Dedifferentiated amniotic fluid mesenchymal stem cell (primary cell): ENCODE results near the gene NUBP1.
"Not testable (repeated sequence)": the region's sequence is repeated elsewhere in the genome, so short reads cannot be mapped to it uniquely, and the experiment has no call there.

Source experiments
- DNase-seq: peaks from one replicate; pipeline ENCODE4 v3.0.0-alpha.2; 2016; ENCODE audit errors: extremely low spot score

NUBP1 gene

DNA sequence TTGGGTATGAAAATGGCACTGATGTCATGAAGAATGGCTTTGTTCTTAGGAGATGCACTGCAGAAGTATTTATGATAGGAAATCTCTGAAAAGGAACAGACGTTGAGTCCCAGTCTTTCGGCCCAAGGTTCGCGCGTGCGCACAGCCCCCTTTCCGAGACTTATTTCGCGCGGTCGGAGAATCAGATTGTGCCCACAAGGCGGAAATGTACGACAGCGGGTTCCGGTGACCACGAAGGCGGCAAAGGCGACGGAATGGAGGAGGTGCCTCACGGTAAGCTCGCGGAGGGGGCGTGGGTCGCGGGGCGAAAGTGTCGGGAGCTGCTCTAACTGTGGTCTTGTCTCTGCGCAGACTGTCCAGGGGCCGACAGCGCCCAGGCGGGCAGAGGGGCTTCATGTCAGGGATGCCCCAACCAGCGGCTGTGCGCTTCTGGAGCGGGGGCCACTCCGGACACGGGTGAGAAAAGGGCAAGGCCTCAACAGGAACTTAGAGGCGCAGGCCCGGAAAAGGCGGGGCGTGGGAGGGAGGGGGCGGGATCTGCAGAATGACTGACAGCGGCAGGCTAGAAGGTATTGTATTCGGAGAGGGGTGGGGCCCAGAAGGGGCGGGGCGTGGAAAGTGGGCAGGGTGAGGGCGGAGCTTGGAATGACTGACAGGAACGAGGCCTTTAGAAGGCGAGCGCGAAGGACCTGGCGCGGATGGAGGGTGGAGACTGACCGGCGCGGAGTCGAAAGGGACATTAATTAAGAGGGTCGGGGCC is at the start of gene NUBP1:
Gene NUBP1, plus strand, starts transcription at position 233 of the 760 bp plus-strand sequence. Its CDS starts 22 bp downstream, at position 255.
- DNase-seq = peak; percentile 98

DNA sequence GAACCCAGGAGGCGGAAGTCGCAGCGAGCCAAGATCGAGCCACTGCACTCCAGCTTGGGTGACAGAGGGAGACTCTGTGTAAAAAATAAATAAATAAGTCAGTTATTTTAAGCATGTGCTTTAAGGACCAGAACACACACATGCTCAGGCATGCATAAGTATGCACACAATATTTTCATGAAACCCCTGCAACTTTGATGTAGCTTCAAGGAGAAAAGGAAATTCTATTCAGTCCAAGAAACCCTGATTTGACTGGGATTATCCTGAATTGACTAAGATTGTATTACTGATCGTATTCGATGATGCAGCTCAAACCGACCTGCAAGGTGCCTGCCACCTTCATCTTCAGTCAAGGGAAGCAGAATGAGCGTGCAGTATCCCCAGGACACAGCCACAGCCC is 49.8 kb upstream of the NUBP1 start:
- DNase-seq = no peak

DNA sequence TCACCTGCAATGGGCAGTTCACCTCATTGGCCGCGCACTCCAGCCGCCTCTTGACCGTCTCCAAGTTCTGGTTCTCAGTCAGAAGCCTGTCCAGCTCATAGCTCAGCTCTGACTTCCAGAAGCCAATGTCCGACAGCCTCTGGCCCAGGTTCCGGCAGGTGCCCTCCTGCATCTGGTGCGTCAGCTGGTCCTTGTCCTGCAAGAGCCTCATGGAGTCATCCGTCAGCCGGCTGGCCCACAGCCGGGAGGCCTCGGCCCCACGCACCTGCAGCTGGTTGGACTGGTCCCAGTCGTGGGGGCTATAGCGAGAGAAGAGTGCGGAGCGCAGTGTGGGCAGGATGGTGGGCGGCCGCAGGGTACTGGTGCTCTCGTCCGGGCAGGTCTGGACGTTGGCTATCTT is 49.3 kb upstream of the NUBP1 start:
- no peak for DNase-seq

DNA sequence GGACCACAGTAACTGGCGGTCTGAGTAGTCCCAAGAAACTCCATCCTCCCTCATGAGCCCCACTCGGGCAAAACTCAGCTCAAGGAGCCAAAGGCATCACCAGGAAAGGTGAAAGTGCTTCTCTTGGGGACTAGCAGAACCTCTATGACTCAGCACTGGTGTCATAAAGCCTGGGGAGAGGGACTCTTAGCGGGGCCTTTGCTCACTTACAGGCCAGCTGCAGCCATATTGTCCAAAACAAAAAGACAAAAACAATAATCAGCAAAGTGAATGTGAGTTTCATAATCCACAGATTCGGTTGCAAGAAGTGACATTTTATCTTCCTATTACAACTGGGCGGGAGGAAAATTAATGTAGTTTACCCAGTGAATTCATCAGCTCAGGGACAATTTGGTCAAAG is 48.8 kb upstream of the NUBP1 start, which contains the start of gene TEKT5:
Gene TEKT5, minus strand, starts transcription at position 101 of the 400 bp plus-strand sequence. Its CDS starts 57 bp downstream, at position 44.
- DNase-seq = no peak

DNA sequence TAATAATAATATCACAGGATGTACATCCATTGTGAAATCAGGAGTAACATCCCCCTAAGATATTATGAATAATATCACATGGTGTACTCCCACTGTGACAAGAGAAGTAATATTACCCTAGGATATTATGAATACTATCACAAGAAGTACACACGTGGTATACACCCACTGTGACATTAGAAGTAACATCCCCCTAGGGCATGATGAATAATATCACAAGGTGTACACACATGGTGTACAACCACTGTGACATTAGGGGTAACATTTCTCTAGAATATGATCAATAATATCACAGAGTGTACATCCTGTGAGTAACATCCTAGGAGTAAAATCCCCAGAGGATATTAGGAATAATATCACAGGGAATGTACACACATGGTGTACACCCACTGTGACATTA is 43.9 kb upstream of the NUBP1 start:
- DNase-seq = no peak

DNA sequence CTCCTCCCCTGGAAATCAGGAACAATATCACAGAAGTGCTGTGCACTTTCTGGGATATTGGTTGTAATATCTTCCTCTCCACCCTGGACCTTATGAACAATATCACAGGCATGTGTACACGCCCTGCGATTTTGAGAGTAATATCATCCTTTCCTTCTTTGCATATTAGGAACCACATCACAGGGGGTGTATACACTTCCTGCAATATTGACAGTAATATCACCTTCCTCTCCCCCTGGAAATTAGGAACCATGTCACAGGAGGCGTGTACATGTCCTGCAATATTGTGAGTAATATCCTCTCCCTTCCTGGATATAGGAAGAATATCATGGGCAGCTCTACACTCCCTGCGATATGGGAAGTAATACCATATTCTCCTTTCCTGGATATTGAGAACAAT is 34.7 kb upstream of the NUBP1 start:
- DNase-seq = no peak

DNA sequence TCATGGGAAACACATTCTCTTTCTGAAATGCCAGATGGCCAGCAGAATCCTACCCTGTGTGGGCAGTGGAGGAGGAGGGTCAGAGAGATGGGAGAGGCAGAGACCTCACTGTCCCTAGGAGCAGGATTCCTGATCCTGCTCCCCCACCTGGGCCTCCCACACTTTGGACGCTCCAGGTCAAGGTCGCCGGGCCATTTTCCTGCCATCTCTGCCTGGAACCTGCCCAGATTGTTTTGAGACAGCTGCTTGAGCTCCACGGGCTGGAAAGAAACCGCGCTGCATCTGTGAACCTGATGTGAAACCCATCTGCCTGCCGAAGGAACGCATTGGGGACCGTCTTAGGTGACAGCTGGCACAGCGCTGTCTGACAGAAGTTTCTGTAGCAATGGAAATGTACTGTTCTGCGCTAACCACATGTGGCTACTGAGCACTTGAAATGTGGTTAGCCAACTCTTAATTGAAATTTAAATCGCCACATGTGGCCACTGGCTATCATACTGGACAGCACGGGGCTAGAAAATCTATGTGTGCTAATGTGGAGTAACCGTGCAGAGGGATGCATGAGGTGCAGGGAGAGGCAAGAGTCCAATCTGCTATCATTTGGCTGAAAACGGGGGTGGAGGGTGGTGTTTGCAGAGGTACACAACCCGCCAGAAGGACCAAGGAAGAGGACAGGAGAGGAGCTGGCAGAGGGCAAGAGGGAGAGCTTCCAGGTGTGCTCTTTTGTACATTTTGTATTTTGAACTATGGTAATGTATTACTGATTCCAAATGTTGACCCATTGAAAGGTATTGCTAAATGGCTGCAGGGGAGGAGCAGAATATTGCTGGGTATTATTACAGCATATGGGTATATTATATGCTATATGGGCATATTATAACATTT is 15.4 kb upstream of the NUBP1 start:
- DNase-seq = no peak

DNA sequence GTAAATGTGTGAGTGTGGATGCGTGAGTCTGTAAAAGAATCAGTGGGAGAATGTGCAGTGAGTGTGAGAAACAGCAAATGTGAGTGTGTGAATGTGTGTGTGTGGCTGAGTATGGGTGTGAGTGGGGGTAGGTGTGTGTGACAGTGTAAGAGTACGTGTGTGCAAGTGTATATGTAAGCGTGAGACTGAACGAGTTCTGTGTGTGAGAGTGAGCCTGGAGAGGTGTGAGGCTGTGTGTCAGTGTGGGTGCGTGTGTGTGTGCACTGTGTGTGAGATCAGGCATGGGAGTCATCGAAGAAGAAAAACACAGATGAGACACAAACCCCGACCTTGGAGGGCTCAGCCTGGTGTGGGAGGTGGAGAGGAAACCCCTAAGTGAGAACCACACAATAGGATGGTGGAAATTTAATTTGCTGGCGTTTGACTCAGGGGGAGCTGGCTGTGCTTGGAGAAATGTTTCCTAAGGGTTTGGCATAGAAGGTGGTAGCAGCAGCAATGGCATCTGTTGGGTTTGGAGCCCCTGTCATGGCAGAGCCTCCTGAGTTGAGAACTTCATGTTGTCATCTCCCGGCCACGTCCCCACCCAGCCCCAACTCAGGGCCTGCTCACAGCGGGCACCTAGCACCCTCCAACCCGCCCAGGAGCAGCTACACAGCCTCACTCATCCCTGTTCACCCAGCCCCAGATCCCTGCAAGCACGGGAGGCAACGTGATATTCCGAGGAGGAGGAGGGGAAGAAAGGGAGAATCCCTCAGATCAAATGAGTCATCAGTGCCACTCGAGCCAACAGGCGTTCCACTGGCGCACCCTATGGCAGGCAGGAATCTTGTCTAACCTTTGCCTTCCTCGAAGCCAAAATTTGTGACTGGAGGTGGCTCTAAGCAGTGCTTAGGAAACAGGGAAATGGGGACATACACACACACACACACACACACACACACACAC is 14.3 kb upstream of the NUBP1 start:
- DNase-seq = peak; percentile 48

DNA sequence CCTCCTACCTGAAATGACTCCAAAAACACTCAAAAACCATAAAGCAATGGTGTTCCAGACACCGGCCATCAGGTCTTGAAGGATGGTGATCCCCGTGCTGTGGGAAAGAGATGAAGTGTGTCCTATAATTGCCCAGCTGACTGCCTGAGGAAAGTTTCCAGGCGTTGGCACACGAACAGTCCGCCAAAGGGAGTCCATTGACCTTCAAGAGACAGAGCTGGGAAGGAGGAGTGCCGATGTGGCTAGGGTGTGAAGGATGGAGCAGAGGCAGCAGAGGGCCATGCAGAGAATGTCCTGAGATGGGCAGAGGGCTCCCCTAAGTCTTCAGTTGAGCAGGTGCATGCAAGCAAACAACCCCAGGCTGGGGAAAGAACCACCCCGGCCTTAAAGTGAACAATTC is 11.9 kb upstream of the NUBP1 start:
- no peak for DNase-seq

DNA sequence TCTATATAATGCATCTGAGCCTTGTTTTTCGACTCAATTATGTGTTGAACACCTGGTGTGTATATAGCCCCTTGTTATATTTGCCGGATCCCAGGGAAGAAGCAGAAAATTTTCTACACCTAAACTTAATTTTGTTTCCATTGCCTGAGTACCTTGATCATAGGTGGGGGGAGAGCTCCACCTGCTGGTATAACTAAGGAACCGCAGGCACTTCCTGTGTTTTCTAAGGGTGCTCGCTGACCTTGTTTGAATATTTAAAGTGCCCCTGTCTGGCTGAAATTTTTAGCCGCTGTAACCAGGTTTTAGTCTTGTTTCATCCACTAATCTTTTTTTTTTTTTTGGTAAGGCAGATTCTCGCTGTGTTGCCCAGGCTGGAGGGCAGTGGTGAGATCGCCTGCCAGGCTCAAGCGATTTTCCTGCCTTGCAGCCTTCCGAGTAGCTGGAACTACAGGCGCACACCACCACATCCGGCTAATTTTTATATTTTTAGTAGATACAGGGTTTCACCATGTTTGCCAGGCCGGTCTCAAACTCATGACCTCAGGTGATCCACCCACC is 6.5 kb upstream of the NUBP1 start:
- DNase-seq = peak; percentile 47

DNA sequence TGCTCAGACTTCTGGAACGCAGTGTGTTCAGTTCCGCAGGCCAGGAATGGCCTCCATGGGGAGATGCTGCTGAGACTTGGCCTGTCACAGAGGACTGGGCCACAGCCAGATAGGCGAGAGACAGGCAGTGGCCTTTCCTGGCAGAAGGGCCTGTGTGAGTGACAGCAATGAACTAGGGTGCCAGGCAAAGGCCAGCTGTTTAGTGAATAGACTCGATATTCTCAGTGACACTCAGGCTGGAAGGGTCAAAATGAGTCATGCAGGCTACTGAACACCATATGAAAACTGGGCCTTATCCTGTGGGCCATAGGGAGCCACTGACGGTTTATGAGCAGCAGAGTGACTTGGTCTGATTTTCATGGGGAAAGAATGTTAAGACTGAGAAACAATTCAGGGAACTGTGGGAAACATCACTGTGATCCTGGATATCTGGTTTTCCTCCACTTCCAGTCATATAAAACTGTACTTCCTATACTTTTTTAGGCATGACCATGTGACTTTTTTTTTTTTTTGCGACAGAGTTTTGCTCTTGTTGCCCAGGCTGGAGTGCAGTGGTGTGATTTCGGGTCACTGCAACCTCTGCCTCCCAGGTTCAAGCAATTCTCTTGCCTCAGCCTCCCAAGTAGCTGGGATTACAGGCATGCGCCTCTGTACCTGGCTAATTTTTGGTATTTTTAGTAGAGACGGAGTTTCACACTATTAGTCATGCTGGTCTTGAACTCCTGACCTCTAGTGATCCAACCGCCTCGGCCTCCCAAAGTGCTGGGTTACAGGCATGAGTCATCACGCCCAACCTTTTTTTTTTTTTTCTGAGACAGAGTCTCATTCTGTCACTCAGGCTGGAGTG is 5.2 kb upstream of the NUBP1 start:
- DNase-seq = no peak

DNA sequence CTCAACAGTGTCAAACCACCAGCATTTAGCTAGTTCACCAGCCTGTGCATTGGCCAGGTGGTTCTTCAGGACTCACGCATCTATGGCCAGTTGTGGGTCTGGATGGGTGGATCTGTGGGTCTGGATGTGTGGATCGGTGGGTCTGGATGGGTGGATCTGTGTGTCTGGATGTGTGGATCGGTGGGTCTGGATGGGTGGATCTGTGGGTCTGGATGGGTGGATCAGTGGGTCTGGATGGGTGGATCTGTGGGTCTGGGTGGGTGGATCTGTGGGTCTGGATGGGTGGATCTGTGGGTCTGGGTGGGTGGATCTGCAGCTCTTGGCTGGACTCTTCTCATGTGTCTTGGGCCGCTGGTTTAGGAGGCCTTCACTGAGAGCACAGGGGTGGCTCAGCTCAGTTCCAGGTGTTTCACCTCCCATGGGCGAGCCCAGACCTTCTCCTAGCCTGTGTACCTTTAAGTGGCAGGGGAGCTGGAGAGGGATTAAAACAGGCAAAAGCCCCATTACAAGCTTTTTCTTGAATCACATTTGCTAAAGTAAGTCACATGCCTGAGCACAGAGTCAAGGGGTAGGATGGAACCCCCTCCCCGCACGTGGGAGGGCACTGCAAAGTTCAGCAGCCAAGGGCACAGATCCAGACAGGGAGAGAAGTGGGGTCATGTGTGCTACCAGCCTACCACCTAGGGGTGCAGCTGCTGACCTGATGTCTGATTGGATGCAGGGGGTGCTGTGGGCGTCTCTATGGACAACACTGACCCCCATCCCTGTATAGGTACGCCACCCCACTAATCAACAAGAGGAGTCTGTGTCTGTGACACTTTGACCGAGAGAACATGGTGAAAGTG is 3.4 kb upstream of the NUBP1 start:
- no peak for DNase-seq

DNA sequence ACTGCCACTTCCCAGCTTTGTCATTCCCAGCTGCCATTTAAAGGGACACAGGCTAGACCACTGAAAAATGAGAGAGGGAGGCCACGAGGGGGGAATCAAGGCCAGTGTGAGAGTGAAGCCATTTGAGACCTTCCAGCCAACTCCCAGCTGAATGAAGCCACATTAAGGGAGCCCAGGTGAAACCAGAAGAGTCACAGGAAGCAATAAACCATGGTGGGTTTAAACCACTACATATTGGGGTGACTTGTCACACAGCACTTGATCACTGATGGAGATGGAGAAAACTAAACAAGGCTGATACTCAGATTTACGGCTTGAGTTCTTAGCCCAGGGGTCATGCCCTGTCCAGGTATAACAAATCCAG is 2.8 kb upstream of the NUBP1 start:
- no peak for DNase-seq

DNA sequence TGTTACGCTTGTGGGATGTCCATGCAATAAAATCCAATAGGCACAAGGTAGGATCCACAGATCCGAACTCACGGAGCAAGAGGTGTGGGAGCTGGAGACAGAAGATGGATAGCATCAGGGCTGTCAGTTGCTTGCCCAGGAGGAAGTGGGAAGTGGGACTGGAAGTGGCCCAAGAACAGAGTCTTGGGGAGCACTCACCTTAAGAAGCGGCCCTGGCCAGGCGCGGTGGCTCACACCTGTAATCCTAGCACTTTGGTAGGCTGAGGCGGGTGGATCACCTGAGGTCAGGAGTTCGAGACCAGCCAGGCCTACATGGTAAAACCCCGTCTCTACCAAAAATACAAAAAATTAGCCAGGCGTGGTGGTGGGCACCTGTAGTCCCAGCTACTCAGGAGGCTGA is 2.4 kb upstream of the NUBP1 start:
- not testable (repeated sequence) for DNase-seq

DNA sequence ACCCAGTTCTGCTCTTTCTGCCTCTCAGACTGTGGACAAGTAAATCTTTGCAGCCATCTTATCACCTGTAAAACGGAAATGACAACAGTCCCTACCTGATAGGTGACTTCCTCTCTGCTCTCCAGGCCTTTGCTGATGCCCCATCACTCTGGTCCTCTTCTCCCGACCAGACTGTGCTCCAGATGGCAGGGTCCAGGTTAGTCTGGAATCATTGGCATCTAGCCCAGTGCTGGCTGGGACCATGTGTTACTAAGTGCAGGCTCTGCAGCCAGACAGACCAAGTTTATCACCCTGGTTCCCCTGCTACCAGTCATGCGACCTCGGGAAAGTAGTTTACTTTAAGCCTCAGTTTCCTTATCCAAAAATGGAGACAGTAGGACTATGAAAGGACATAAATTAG is 1.8 kb upstream of the NUBP1 start:
- no peak for DNase-seq

DNA sequence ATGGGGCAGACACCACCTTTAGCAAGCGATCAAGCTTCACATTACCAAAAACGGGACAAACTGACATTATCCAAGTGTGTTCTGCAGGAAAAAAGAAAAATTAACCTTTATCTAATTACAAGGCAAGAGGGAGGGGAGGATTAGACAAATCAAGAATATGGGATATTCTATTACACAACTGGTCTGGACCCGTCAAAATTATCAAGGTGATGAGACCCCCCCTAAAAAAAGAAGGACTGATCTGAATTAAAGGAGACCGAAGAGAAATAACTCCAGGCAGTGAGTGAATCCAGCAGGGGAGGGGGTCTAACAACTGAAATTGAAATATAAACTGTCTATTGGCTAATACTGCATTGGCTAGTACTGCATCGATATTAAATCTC is 424 bp upstream of the NUBP1 start:
- DNase-seq = no peak

DNA sequence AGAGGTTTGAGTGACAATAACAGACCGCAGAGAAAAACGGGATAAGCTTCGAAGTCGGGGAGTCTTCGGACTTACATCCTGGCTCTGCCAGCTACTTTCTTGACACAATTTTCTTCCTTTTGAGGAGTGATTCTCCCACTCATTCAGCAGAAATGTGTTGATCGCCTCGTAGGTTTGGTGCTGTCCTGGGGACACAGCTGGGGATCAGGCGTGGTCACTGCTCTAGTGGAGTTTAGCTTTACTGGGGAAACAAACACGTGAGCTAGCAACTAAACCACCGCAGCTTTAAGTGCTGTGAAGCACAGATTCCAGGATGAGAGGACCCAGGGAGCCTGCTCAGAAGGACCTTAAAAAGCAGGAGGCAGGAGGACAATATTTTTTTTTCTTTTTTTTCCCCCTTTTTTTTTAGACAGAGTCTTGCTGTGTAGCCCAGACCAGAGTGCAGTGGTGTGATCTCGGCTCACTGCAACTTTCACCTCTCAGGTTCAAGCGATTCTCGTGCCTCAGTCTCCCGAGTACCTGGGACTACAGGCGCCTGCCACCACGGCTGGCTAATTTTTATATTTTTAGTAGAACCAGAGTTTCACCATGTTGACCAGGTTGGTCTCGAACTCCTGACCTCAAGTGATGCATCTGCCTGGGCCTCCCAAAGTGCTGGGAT is 858 bp downstream of the NUBP1 start:
- peak; percentile 15 for DNase-seq

DNA sequence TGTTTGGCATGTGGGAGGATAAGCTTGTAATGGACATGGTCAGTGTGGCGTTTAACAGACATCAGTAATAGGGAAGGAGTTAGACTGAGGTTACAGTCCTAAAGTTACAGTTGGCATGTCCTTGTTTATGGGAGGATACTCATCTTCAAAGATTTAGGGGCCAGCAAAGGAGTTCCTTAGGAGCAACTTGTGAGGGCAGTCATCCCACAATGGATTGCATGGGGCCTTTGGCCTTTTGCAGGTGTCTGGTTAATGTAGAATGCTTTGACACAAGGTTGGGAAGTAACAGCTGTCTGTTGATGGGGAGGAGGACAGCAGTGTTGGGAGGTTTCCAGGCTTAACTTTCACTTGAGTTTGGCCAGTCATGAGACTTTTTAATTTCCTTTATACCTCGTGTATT is 2.2 kb downstream of the NUBP1 start:
- DNase-seq = no peak

DNA sequence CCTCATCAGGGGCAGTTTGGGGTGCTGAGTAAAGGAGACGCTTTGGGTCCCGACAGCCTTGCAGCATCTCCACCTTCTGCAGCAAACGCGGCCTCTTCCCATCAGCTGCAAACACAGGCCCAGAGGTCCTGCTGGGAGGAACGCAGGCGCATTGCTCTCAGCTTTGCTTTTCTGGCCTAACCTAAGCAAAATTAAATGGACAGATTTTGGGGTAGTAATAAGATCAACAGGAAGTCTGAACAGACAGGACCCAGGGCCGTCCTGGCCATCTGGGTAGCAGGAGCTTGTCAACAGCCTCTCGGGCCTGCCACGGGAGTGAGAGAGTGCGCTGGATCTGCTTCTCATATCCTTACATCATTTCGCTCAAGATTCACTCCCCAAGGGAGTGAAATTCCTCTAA is 7.2 kb downstream of the NUBP1 start:
- DNase-seq = no peak
